A549 (cell line): ENCODE results near the gene ANTXR1. TPM values are rescaled to one million over a fixed set of nuclear protein-coding genes. Genes with fewer than 3 reads are reported as not detected.

Experiments
- ATAC-seq, 2 experiments: fragments of 200-7000 bp in 1 of 2; fragments of >200 bp in 1 of 2; cut with Nextera tagmentation in 1 of 2; cut with Tn5 transposase in 1 of 2; 3 replicates each; pipeline versions ENCODE4 v1.8.0 to v1.9.1; 2018 to 2020; ENCODE audit warnings: mild to moderate bottlenecking in 1 of 2, moderate library complexity in 1 of 2
- CTCF ChIA-PET: fragments of 300-600 bp; sonication (Branson Sonifier 250); formaldehyde crosslinking; extraction: SDS; loops from one replicate; lab custom pipeline; 2021; ENCODE audit warnings: antibody characterized with exemption, inconsistent platforms; lab: Yijun Ruan, JAX
- POLR2A ChIA-PET: fragments of 350-600 bp; formaldehyde crosslinking; extraction: SDS; loops from one replicate; lab custom pipeline; 2021; ENCODE audit warnings: antibody characterized with exemption, inconsistent platforms; lab: Yijun Ruan, JAX
- DNase-seq, 2 experiments: peaks; one replicate each; pipeline versions ENCODE4 v3.0.0 to v3.0.0-alpha.2; 2011 to 2016; ENCODE audit warnings: low read depth in 1 of 2, low spot score in 1 of 2
- FAIRE-seq: peaks from 2 replicates; lab custom pipeline; 2011; peaks lifted over from hg19 to GRCh38; lab: Jason Lieb, UNC
- H3K27ac ChIP-seq, 2 experiments: fragments of >200 bp; sonication (Bioruptor Twin); formaldehyde crosslinking; 3 replicates each; pipeline ENCODE4 v1.5.1; 2016 to 2017
- H3K4me1 ChIP-seq: fragments of >200 bp; sonication (Bioruptor Twin); formaldehyde crosslinking; 3 replicates; pipeline ENCODE4 v1.6.1; 2016
- H3K4me2 ChIP-seq: fragments of >200 bp; sonication (Bioruptor Twin); formaldehyde crosslinking; 3 replicates; pipeline ENCODE4 v1.6.1; 2016
- H3K4me3 ChIP-seq: fragments of >200 bp; sonication (Bioruptor Twin); formaldehyde crosslinking; 3 replicates; pipeline ENCODE4 v1.5.1; 2016
- H3K9me3 ChIP-seq: fragments of >200 bp; sonication (Bioruptor Twin); formaldehyde crosslinking; 3 replicates; pipeline ENCODE4 v1.6.1; 2016
- BCL3 ChIP-seq: fragments of >200 bp; sonication (Bioruptor Twin); formaldehyde crosslinking; IDR thresholded peaks from 3 replicates; pipeline ENCODE4 v1.6.1; 2016
- CEBPB ChIP-seq, 2 experiments: fragments of >200 bp in 1 of 2; sonication (Bioruptor Twin) in 1 of 2; formaldehyde crosslinking in 1 of 2; IDR thresholded peaks; 2 replicates each; pipeline ENCODE4 v1.6.1; 2012 to 2016
- CHD2 ChIP-seq: fragments of 150-350 bp; IDR thresholded peaks from 2 replicates; pipeline ENCODE4 v1.6.1; 2014; ENCODE audit warnings: low read length; ENCODE audit not compliant: partially characterized antibody
- EHF ChIP-seq: fragments of 250-450 bp; sonication (Bioruptor Pico); IDR thresholded peaks from 2 replicates; pipeline ENCODE4 v1.5.0; 2020; ENCODE audit warnings: mild to moderate bottlenecking
- EP300 ChIP-seq, 2 experiments: fragments of >200 bp; sonication (Bioruptor Twin); formaldehyde crosslinking; IDR thresholded peaks; 2 replicates in 1 of 2; 3 replicates in 1 of 2; pipeline ENCODE4 v1.6.1; 2016 to 2017
- FOSL2 ChIP-seq, 2 experiments: fragments of 450-650 bp in 1 of 2; fragments of >200 bp in 1 of 2; sonication (Bioruptor Twin) in 1 of 2; formaldehyde crosslinking; IDR thresholded peaks; 2 replicates each; pipeline versions ENCODE4 v1.5.0 to v1.6.1; 2016 to 2020; ENCODE audit warnings: mild to moderate bottlenecking in 1 of 2, moderate library complexity in 1 of 2
- GATA3 ChIP-seq: IDR thresholded peaks from 2 replicates; pipeline ENCODE4 v1.6.1; 2012; ENCODE audit warnings: borderline replicate concordance
- HES2 ChIP-seq: fragments of >200 bp; sonication (Bioruptor Twin); formaldehyde crosslinking; IDR thresholded peaks from 2 replicates; pipeline ENCODE4 v1.6.1; 2016
- JUN ChIP-seq, 2 experiments: fragments of >200 bp; sonication (Bioruptor Twin); formaldehyde crosslinking; IDR thresholded peaks; 2 replicates in 1 of 2; 3 replicates in 1 of 2; pipeline ENCODE4 v1.6.1; 2016 to 2017
- JUNB ChIP-seq: fragments of >200 bp; sonication (Bioruptor Twin); formaldehyde crosslinking; IDR thresholded peaks from 2 replicates; pipeline ENCODE4 v1.6.1; 2016
- MAFK ChIP-seq: fragments of 450-650 bp; IDR thresholded peaks from 2 replicates; pipeline ENCODE4 v1.6.1; 2014; ENCODE audit not compliant: partially characterized antibody
- NFE2L2 ChIP-seq: fragments of 150-350 bp; conservative IDR thresholded peaks from 2 replicates; pipeline ENCODE4 v1.6.1; 2014; ENCODE audit warnings: low read length
- PBX3 ChIP-seq: IDR thresholded peaks from 2 replicates; pipeline ENCODE4 v1.6.1; 2012
- POLR2A ChIP-seq: IDR thresholded peaks from 2 replicates; pipeline ENCODE4 v1.6.1; 2012; ENCODE audit warnings: mild to moderate bottlenecking, low read length
- POLR2AphosphoS2 ChIP-seq: conservative IDR thresholded peaks from 2 replicates; pipeline ENCODE4 v1.6.1; 2012; ENCODE audit warnings: low read length, improper control_type of control experiment, inconsistent platforms
- RAD21 ChIP-seq, 2 experiments: fragments of >200 bp in 1 of 2; sonication (Bioruptor Twin) in 1 of 2; formaldehyde crosslinking in 1 of 2; IDR thresholded peaks in 1 of 2; conservative IDR thresholded peaks in 1 of 2; 2 replicates in 1 of 2; 3 replicates in 1 of 2; pipeline ENCODE4 v1.6.1; 2012 to 2018; ENCODE audit warnings: inconsistent platforms in 1 of 2
- RCOR1 ChIP-seq: fragments of 150-350 bp; IDR thresholded peaks from 2 replicates; pipeline ENCODE4 v1.6.1; 2014; ENCODE audit warnings: antibody characterized with exemption, low read length, low read depth
- REST ChIP-seq: fragments of 200-600 bp; sonication (generic); IDR thresholded peaks from 2 replicates; pipeline ENCODE4 v1.6.1; 2016; ENCODE audit warnings: antibody characterized with exemption, mild to moderate bottlenecking, moderate library complexity
- RNF2 ChIP-seq: fragments of 200-600 bp; sonication (generic); IDR thresholded peaks from 2 replicates; pipeline ENCODE4 v1.6.1; 2016; ENCODE audit warnings: low read depth, mild to moderate bottlenecking, antibody characterized with exemption, moderate library complexity, borderline replicate concordance
- SMC3 ChIP-seq: fragments of >200 bp; sonication (Bioruptor Twin); formaldehyde crosslinking; IDR thresholded peaks from 3 replicates; pipeline ENCODE4 v1.6.1; 2018; ENCODE audit warnings: inconsistent platforms
- TFCP2L1 ChIP-seq: fragments of 250-450 bp; sonication (Bioruptor Pico); IDR thresholded peaks from 2 replicates; pipeline ENCODE4 v1.5.0; 2021; ENCODE audit warnings: mild to moderate bottlenecking
- ZFP36 ChIP-seq: fragments of 450-650 bp; IDR thresholded peaks from 2 replicates; pipeline ENCODE4 v1.6.1; 2014; ENCODE audit warnings: borderline replicate concordance; ENCODE audit not compliant: partially characterized antibody
- WGBS: methylation state at CpG from one replicate; pipeline ENCODE4 v1.1.6; 2017; ENCODE audit errors: missing lambda C conversion rate; 5-methylcytosine and 5-hydroxymethylcytosine counted together
- polyA plus RNA-seq, 4 experiments: library from polyadenylated mRNA; depleted of rRNA in 3 of 4; stranded (reverse); fragments of >200 nt; fragmentation: RNase III in 1 of 4; extraction: RNeasy Plus Mini Kit Qiagen cat#74134 plus additional on column Dnase treatment in 1 of 4; gene quantifications; 2 replicates in 3 of 4; 3 replicates in 1 of 4; pipeline ENCODE4 v1.2.3, GENCODE V29; 2011 to 2017
- TF ChIP-seq, protein P1 (sequence below): IDR thresholded peaks from 2 replicates; pipeline ENCODE4 v1.6.1; 2012; ENCODE audit warnings: low read depth, borderline replicate concordance
- TF ChIP-seq, protein P2 (sequence below): IDR thresholded peaks from 2 replicates; pipeline ENCODE4 v1.6.1; 2012

ANTXR1 gene
- polyA plus RNA-seq, 2 of the 4 experiments (the other 2 are of a cell fraction), result 161 to 194 TPM

DNA sequence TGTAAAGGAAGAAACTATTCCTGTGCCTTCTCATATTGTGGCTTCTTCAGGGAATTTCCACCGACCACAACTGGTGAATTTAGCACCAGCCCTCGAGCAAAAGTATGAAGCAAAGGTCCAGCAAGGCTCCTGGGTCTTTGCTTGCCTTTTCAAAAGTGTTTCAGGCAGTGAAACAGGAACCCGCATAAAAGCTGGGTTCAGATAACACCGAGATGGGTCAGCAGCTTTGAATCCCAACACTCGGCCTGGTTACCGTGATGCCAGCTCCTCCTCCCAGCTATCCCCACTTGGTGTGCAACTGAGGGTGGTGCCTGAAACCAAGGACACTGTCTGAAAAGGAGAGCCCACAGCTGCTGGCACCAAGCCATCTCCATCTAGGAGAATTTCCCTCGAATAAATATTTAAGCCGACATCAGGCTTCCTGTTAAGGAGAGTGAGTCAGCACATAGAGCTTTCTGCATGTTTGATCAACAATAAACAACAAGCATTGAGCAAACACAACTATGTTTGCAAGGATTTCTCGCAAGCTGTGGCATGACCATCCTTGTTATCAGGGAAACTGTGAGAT lies 69.5 kb downstream of the ANTXR1 start:
- Histone ChIP-seq H3K4me1 (peaks cover 57% of the 10 kb centered on the region), H3K4me3 (no peak overlapping the region), H3K4me2 (peak overlapping the region; percentile 75), H3K27ac (peak overlapping the region; percentile 71 to 86), H3K9me3 (no peaks in the 10 kb centered on the region)
- FAIRE-seq, result peak; percentile 99
- ChIA-PET CTCF (interaction anchor here (1.3 to 4.3 kb wide), 5 partner anchors 70 to 226 kb away, joined by 3 to 23 read pairs (median 8); partner anchors contain the start of gene ANTXR1), POLR2A (interaction anchor here (1.0 to 1.8 kb wide), 6 partner anchors 9 to 224 kb away, joined by 3 to 5 read pairs (median 3); no protein-coding TSS in a partner anchor)
- ATAC-seq, result peak; percentile 87 to 90
- TF ChIP-seq BCL3, result peak; percentile 83; the same call in 2 of the 3 replicates
- peak; percentile 59 for TF ChIP-seq REST
- TF ChIP-seq TFCP2L1 (CRISPR knock-in tag), result no peak
- 0 out of 2 replicates have a peak, but pooled peaks have one; percentile 55 for TF ChIP-seq HES2
- peak; percentile 82 for TF ChIP-seq PBX3
- TF ChIP-seq FOSL2 (IDR thresholded peaks at IDR 0.05), result peak; percentile 90
- peak; percentile 97 for TF ChIP-seq FOSL2 (CRISPR knock-in tag; IDR thresholded peaks at IDR 0.05)
- TF ChIP-seq NFE2L2, result peak; percentile 86
- TF ChIP-seq, protein P1, sequence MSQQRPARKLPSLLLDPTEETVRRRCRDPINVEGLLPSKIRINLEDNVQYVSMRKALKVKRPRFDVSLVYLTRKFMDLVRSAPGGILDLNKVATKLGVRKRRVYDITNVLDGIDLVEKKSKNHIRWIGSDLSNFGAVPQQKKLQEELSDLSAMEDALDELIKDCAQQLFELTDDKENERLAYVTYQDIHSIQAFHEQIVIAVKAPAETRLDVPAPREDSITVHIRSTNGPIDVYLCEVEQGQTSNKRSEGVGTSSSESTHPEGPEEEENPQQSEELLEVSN, result peak; percentile 68; the same call in 1 of the 2 replicates
- TF ChIP-seq GATA3, result peak; percentile 98
- TF ChIP-seq SMC3, result peak; percentile 33; the same call in 1 of the 3 replicates
- no peak for TF ChIP-seq RNF2
- 0 out of 2 replicates have a peak, but pooled peaks have one; percentile 48 for TF ChIP-seq RCOR1
- TF ChIP-seq EHF (CRISPR knock-in tag), result no peak
- no peak for TF ChIP-seq POLR2AphosphoS2
- TF ChIP-seq, protein P2, sequence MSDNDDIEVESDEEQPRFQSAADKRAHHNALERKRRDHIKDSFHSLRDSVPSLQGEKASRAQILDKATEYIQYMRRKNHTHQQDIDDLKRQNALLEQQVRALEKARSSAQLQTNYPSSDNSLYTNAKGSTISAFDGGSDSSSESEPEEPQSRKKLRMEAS, result peak; percentile 88
- TF ChIP-seq JUNB, result peak; percentile 92
- peak; percentile 71 for TF ChIP-seq CHD2
- no peak for TF ChIP-seq POLR2A
- TF ChIP-seq EP300 (IDR thresholded peaks at IDR 0.05), result peak; percentile 85 to 86; a peak in 3 of 5 replicates
- TF ChIP-seq MAFK, result peak; percentile 98
- TF ChIP-seq JUN (IDR thresholded peaks at IDR 0.05), result peak; percentile 89 to 95
- peak; percentile 36 to 57 for TF ChIP-seq RAD21 (conservative IDR thresholded peaks at IDR 0.05 in 1 of 2, IDR thresholded peaks at IDR 0.05 in 1 of 2)
- TF ChIP-seq ZFP36, result peak; percentile 17
- peak; percentile 66 to 93; a peak in 3 of 4 replicates for TF ChIP-seq CEBPB (IDR thresholded peaks at IDR 0.05)
- DNase-seq, result peak; percentile 80 to 97
- WGBS, result 3% methylated on average over 9 of the region's 9 CpGs
